ENCODE measurements around the gene PTBP1.

PTBP1 gene

GRCh38 chr19:797528-798414 is 519 bp downstream of the PTBP1 start:
- peak; percentile 99 for DNase-seq (ENCODE audit: low spot score)

- DNase-seq (ENCODE audit: low spot score) = no peak
Measured at GRCh38 chr19:798415-799075, 1.3 kb downstream of the PTBP1 start.

GRCh38 chr19:799076-799881 is 2.0 kb downstream of the PTBP1 start:
- no peak for DNase-seq (ENCODE audit: low spot score)

GRCh38 chr19:800360-801029 is 3.2 kb downstream of the PTBP1 start:
- peak; percentile 20 for DNase-seq (ENCODE audit: low spot score)

- DNase-seq (ENCODE audit: low spot score) = peak; percentile 71
Measured at GRCh38 chr19:801030-801860, 4.0 kb downstream of the PTBP1 start.

- peak; percentile 75 for DNase-seq (ENCODE audit: low spot score)
Measured at GRCh38 chr19:801861-802497, 4.7 kb downstream of the PTBP1 start.

- DNase-seq (ENCODE audit: low spot score) = no peak
Measured at GRCh38 chr19:802498-803098, 5.3 kb downstream of the PTBP1 start.

- DNase-seq (ENCODE audit: low spot score) = no peak
Measured at GRCh38 chr19:803099-803561, 5.9 kb downstream of the PTBP1 start.

- no peak for DNase-seq (ENCODE audit: low spot score)
Measured at GRCh38 chr19:803686-804418, 6.6 kb downstream of the PTBP1 start.

GRCh38 chr19:804419-805165 is 7.3 kb downstream of the PTBP1 start:
- no peak for DNase-seq (ENCODE audit: low spot score)

- no peak for DNase-seq (ENCODE audit: low spot score)
Measured at GRCh38 chr19:805166-805551, 7.9 kb downstream of the PTBP1 start.

GRCh38 chr19:805600-806550 is 8.6 kb downstream of the PTBP1 start:
- DNase-seq (ENCODE audit: low spot score) = no peak

GRCh38 chr19:806815-807421 is 9.7 kb downstream of the PTBP1 start:
- no peak for DNase-seq (ENCODE audit: low spot score)

GRCh38 chr19:807627-808422 is 10.6 kb downstream of the PTBP1 start:
- no peak for DNase-seq (ENCODE audit: low spot score)

- DNase-seq (ENCODE audit: low spot score) = no peak
Measured at GRCh38 chr19:808423-808775, 11.1 kb downstream of the PTBP1 start.
